Activated CD8-positive, alpha-beta T cell treated with anti-CD3 and anti-CD28 coated beads, Interleukin-2, amount 10 ng/mL, durations not matched to agents 7 days and 5 days (primary cell): Measurements from ENCODE around the gene TTC9. TPM values are rescaled to one million over a fixed set of nuclear protein-coding genes. Genes with fewer than 3 reads are reported as not detected.
A peak's percentile ranks its signal among the peaks of the same experiment; 100 is the strongest.

Source experiments
- ATAC-seq: fragments of 150-1000 bp; cut with Tn5 transposase; one replicate; pipeline ENCODE4 v1.10.0; 2021; ENCODE audit warnings: moderate library complexity
- CTCF ChIA-PET: fragments of 350-600 bp; sonication (Branson Sonifier 250); formaldehyde crosslinking; loops from one replicate; lab custom pipeline; 2021; ENCODE audit warnings: antibody characterized with exemption; lab: Charles Lee
- POLR2A ChIA-PET: fragments of 350-600 bp; sonication (Branson Sonifier 250); formaldehyde crosslinking; loops from one replicate; lab custom pipeline; 2021; ENCODE audit warnings: antibody characterized with exemption; lab: Charles Lee
- DNase-seq: peaks from one replicate; pipeline ENCODE4 v3.0.0-alpha.2; 2020
- H3K27ac Mint-ChIP-seq: one replicate; pipeline ENCODE4 v1.8.0; 2021; ENCODE audit warnings: mild to moderate bottlenecking, mixed read lengths
- H3K27me3 Mint-ChIP-seq: one replicate; pipeline ENCODE4 v1.8.0; 2021; ENCODE audit warnings: low read depth, mixed read lengths
- H3K36me3 Mint-ChIP-seq: one replicate; pipeline ENCODE4 v1.8.0; 2021; ENCODE audit warnings: low read depth, mixed read lengths
- H3K4me1 Mint-ChIP-seq: one replicate; pipeline ENCODE4 v1.8.0; 2021; ENCODE audit warnings: low read depth, mixed read lengths
- H3K4me3 Mint-ChIP-seq: one replicate; pipeline ENCODE4 v1.8.0; 2021; ENCODE audit warnings: mild to moderate bottlenecking, mixed read lengths
- H3K9me3 Mint-ChIP-seq: one replicate; pipeline ENCODE4 v1.8.0; 2022; ENCODE audit warnings: mixed read lengths; ENCODE audit not compliant: insufficient read depth
- total RNA-seq, 2 experiments: library from RNA; stranded (reverse); gene quantifications; one replicate each; pipeline ENCODE4 v1.2.3, GENCODE V29; 2021

The TTC9 gene
- total RNA-seq, 2 experiments from 2014 or later = 13.9 to 14.8 TPM

GRCh38 chr14:70645892-70646291 lies 4.2 kb downstream of the TTC9 start:
- Mint-ChIP-seq H3K4me3 (no peak overlapping the region), H3K4me1 (peaks cover 56% of the 10 kb centered on the region), H3K36me3 (peaks cover 50% of the 10 kb centered on the region), H3K27me3 (no peaks in the 10 kb centered on the region), H3K27ac (peak overlapping the region; percentile 14), H3K9me3 (no peaks in the 10 kb centered on the region)
- POLR2A ChIA-PET = interaction anchor here (1.0 to 7.1 kb wide), 2 partner anchors 11 to 249 kb away, joined by 3 to 163 read pairs; no protein-coding TSS in a partner anchor
- ATAC-seq (no peak), DNase-seq (no peak)
- CTCF ChIA-PET = interaction anchor here (0.9 to 3.7 kb wide), 3 partner anchors 16 to 172 kb away, joined by 3 to 10 read pairs (median 7); no protein-coding TSS in a partner anchor

GRCh38 chr14:70646705-70647104 lies 5.0 kb downstream of the TTC9 start:
- no peak for DNase-seq
- no peaks in the 10 kb centered on the region for H3K9me3 Mint-ChIP-seq
- H3K27me3 Mint-ChIP-seq = no peaks in the 10 kb centered on the region
- CTCF ChIA-PET = interaction anchor here (0.8 to 3.7 kb wide), 5 partner anchors 9 to 171 kb away, joined by 3 to 10 read pairs (median 3); no protein-coding TSS in a partner anchor
- peaks cover 57% of the 10 kb centered on the region for H3K4me1 Mint-ChIP-seq
- POLR2A ChIA-PET = interaction anchor here (7.1 kb wide), 1 partner anchor 10 kb away, joined by 163 read pairs; no protein-coding TSS in a partner anchor
- H3K4me3 Mint-ChIP-seq = no peak overlapping the region
- H3K27ac Mint-ChIP-seq = peak overlapping the region; percentile 53
- no peak for ATAC-seq
- H3K36me3 Mint-ChIP-seq = peaks cover 55% of the 10 kb centered on the region

DNA sequence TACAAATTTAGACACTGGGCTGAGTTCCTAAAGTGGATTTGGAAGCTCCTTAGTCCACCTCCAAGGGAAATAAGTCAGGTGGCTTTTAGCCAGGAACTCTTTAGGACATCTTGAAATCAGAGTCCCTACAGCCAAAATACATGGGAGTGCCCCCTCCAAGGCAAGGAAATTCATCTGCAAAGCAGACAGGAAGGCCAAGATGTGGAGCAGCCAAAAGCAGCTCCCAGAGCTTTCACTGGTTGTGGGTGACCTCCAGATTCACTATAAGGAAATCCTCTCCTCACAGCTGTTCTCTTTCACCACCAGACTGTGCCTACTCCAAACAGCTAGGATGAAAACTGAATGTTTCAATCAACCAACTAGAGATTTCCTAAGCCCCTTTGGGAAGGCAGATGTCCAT lies 6.6 kb downstream of the TTC9 start:
- ATAC-seq = no peak
- Mint-ChIP-seq H3K9me3 (no peaks in the 10 kb centered on the region), H3K4me3 (no peak overlapping the region), H3K4me1 (peaks cover 70% of the 10 kb centered on the region), H3K27ac (no peak overlapping the region), H3K36me3 (peaks cover 71% of the 10 kb centered on the region), H3K27me3 (no peaks in the 10 kb centered on the region)
- DNase-seq = no peak
- CTCF ChIA-PET = interaction anchor here (1.2 to 3.7 kb wide), 4 partner anchors 8 to 170 kb away, joined by 3 to 10 read pairs (median 5); no protein-coding TSS in a partner anchor
- POLR2A ChIA-PET = no interaction called here

- Mint-ChIP-seq H3K4me3 (no peak overlapping the region), H3K9me3 (no peaks in the 10 kb centered on the region), H3K4me1 (peaks cover 70% of the 10 kb centered on the region), H3K36me3 (peaks cover 73% of the 10 kb centered on the region), H3K27me3 (no peaks in the 10 kb centered on the region), H3K27ac (no peak overlapping the region)
- DNase-seq (no peak), ATAC-seq (no peak)
- POLR2A ChIA-PET = no interaction called here
- CTCF ChIA-PET = no interaction called here
These were observed 8.1 kb downstream of the TTC9 start for GRCh38 chr14:70649803-70650202.

DNA sequence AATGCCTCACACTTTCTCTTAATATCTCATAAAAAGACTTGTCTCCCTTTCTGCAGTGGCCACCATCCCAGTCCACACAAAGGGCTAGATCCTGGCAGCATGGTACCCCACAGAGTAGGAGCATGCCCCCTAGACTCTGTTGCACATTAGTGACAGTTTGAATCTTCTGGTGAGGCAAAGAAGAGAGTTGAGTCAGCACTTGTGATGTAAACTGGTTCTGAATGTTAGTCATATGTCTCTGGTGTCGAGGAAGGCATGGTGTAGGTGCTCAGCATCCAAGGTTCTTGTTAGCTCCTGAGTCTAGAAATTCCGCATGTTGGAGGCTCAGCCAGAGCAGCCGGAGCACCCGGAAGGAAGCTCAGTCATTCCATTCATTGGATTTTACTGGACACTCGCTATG lies 9.8 kb downstream of the TTC9 start:
- Mint-ChIP-seq H3K9me3 (no peaks in the 10 kb centered on the region), H3K36me3 (peaks cover 70% of the 10 kb centered on the region), H3K27ac (peak overlapping the region; percentile 11), H3K4me3 (no peak overlapping the region), H3K27me3 (no peaks in the 10 kb centered on the region), H3K4me1 (peaks cover 71% of the 10 kb centered on the region)
- ATAC-seq = no peak
- no peak for DNase-seq
- ChIA-PET CTCF (interaction anchor here (1.0 kb wide), 1 partner anchor 167 kb away, joined by 6 read pairs; no protein-coding TSS in a partner anchor), POLR2A (interaction anchor here (11.4 kb wide), 1 partner anchor 8 kb away, joined by 163 read pairs; the partner anchor contains the start of gene TTC9)

GRCh38 chr14:70652871-70653270 lies 11.2 kb downstream of the TTC9 start:
- H3K4me3 Mint-ChIP-seq = no peak overlapping the region
- DNase-seq (no peak), ATAC-seq (no peak)
- H3K9me3 Mint-ChIP-seq = no peaks in the 10 kb centered on the region
- H3K36me3 Mint-ChIP-seq = peaks cover 72% of the 10 kb centered on the region
- ChIA-PET CTCF (interaction anchor here (2.3 to 3.3 kb wide), 2 partner anchors 11 to 61 kb away, joined by 11 read pairs; partner anchors contain the start of gene TTC9), POLR2A (interaction anchor here (11.4 kb wide), 1 partner anchor 9 kb away, joined by 163 read pairs; the partner anchor contains the start of gene TTC9)
- H3K27me3 Mint-ChIP-seq = no peaks in the 10 kb centered on the region
- H3K27ac Mint-ChIP-seq = peak overlapping the region; percentile 71
- H3K4me1 Mint-ChIP-seq = peaks cover 75% of the 10 kb centered on the region

GRCh38 chr14:70653662-70654061 lies 11.9 kb downstream of the TTC9 start:
- Mint-ChIP-seq H3K36me3 (peaks cover 68% of the 10 kb centered on the region), H3K27me3 (no peaks in the 10 kb centered on the region), H3K4me1 (peaks cover 75% of the 10 kb centered on the region), H3K27ac (peak overlapping the region; percentile 71), H3K4me3 (no peak overlapping the region), H3K9me3 (no peaks in the 10 kb centered on the region)
- ATAC-seq (no peak), DNase-seq (no peak)
- POLR2A ChIA-PET = interaction anchor here (11.4 kb wide), 1 partner anchor 10 kb away, joined by 163 read pairs; the partner anchor contains the start of gene TTC9
- CTCF ChIA-PET = interaction anchor here (1.0 to 3.3 kb wide), 3 partner anchors 11 to 155 kb away, joined by 3 to 11 read pairs (median 11); partner anchors contain the start of genes MAP3K9 and TTC9

- H3K27ac Mint-ChIP-seq = peak overlapping the region; percentile 99
- peaks cover 80% of the 10 kb centered on the region for H3K4me1 Mint-ChIP-seq
- ChIA-PET CTCF (interaction anchor here (1.0 to 3.3 kb wide), 3 partner anchors 12 to 59 kb away, joined by 3 to 11 read pairs (median 11); partner anchors contain the start of gene TTC9), POLR2A (interaction anchor here (0.6 to 11.4 kb wide), 2 partner anchors 11 to 163 kb away, joined by 3 to 163 read pairs; partner anchors contain the start of gene TTC9)
- ATAC-seq (peak; percentile 24), DNase-seq (no peak)
- peaks cover 64% of the 10 kb centered on the region for H3K36me3 Mint-ChIP-seq
- peak overlapping the region; percentile 80 for H3K4me3 Mint-ChIP-seq
- no peaks in the 10 kb centered on the region for H3K27me3 Mint-ChIP-seq
- no peaks in the 10 kb centered on the region for H3K9me3 Mint-ChIP-seq
These were observed 12.9 kb downstream of the TTC9 start for GRCh38 chr14:70654632-70655031.

GRCh38 chr14:70655110-70655826 lies 13.6 kb downstream of the TTC9 start:
- Mint-ChIP-seq H3K9me3 (no peaks in the 10 kb centered on the region), H3K27me3 (no peaks in the 10 kb centered on the region), H3K4me1 (peaks cover 84% of the 10 kb centered on the region), H3K4me3 (peak overlapping the region; percentile 80), H3K36me3 (peaks cover 64% of the 10 kb centered on the region), H3K27ac (peak overlapping the region; percentile 99)
- DNase-seq (peak; percentile 91), ATAC-seq (peak; percentile 91)
- CTCF ChIA-PET = interaction anchor here (0.8 to 3.3 kb wide), 5 partner anchors 8 to 162 kb away, joined by 3 to 11 read pairs (median 3); partner anchors contain the start of gene TTC9
- POLR2A ChIA-PET = interaction anchor here (0.6 to 11.4 kb wide), 2 partner anchors 11 to 162 kb away, joined by 3 to 163 read pairs; partner anchors contain the start of gene TTC9

DNA sequence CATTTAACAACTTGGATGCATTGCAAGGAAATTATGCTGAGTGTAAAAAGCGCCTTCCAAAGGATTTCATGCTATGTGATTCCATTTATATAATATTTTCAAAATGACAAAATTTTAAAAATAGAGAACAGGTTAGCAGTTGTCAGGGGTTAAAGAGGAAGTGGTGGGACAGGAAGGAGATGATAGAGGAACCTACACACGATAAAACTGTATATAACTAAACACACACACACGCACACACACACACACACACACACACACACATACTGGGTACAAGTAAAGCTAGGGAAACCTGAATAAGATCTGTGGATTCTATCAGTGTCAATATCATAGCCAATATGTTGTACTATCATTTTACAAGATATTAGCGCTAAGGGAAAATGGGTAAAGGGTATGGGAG lies 17.2 kb downstream of the TTC9 start:
- CTCF ChIA-PET = interaction anchor here (0.9 to 4.9 kb wide), 5 partner anchors 14 to 248 kb away, joined by 3 to 26 read pairs (median 5); partner anchors contain the start of genes PCNX1 and TTC9
- Mint-ChIP-seq H3K27me3 (no peaks in the 10 kb centered on the region), H3K36me3 (peaks cover 50% of the 10 kb centered on the region), H3K4me1 (peaks cover 91% of the 10 kb centered on the region), H3K27ac (peak overlapping the region; percentile 91), H3K9me3 (no peaks in the 10 kb centered on the region), H3K4me3 (peak overlapping the region; percentile 63)
- ATAC-seq = no peak
- POLR2A ChIA-PET = interaction anchor here (0.6 to 11.4 kb wide), 3 partner anchors 15 to 151 kb away, joined by 5 to 163 read pairs (median 6); partner anchors contain the start of genes MAP3K9 and TTC9
- DNase-seq = peak; percentile 63
